Measurements from ENCODE around the gene CATSPERE.
"Not testable (repeated sequence)": the region's sequence is repeated elsewhere in the genome, so short reads cannot be mapped to it uniquely, and the experiment has no call there.

The CATSPERE gene

DNA sequence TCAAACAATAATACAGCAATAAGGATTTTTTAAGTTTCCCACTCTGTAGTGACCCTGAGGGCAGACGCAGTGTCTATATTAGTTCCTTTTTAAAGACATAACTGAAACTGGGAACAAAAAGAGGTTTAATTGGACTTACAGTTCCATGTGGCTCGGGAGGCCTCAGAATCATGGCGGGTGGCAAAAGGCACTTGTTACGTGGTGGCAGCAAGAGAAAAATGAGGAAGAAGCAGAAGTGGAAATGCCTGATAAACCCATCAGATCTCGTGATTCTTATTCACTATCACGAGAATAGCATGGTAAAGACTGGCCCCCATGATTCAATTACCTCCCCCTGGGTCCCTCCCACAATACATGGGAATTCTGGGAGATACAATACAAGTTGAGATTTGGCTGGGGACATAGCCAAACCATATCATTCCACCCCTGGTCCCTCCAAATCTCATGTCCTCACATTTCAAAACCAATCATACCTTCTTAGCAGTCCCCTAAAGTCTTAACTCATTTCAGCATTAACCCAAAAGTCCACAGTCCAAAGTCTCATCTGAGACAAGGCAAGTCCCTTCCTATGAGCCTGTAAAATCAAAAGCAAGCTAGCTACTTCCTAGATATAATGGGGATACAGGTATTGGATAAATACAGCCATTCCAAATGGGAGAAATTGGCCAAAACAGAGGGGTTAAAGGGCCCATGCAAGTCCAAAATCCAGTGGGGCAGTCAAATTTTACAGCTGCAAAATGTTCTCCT, 205.8 kb downstream of the CATSPERE start:
- DNase-seq, result peak; percentile 72

GRCh38 chr1:244667797-244668196, 206.7 kb downstream of the CATSPERE start:
- DNase-seq, result no peak

DNA sequence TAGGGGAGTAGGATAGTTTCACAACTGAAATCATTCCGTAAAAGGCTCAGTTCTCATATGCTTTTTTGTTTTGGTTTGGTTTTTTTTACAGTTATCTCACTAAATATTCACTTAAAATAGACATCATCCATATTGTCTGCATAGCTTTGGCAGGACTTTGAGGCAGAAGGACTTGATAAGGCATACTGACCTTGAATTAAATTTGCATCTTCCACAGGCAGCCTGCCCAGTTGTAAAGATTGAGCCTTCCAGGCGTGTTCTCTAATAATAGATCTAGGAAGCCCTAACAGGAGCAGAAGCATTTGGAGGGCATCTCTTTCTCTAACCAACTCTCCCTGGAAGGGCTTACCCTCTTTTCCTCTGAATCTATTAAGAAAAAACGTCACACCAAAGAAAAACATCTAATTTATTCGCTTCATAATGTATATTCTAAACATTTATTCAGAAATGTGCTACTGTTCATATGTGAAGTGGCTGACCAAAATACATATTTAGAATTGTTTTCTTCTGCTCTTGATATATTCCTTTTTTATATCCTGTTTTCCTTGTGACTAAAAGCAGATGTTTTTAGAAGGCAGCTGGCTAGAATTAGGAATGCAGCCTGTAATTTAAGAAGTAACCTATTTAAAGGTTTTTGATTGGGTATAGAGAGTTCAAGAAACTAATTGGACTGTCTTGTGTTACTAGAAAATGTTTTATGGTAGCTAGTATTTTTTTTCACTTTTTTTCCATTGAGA, 212.0 kb downstream of the CATSPERE start:
- no peak for DNase-seq

DNA sequence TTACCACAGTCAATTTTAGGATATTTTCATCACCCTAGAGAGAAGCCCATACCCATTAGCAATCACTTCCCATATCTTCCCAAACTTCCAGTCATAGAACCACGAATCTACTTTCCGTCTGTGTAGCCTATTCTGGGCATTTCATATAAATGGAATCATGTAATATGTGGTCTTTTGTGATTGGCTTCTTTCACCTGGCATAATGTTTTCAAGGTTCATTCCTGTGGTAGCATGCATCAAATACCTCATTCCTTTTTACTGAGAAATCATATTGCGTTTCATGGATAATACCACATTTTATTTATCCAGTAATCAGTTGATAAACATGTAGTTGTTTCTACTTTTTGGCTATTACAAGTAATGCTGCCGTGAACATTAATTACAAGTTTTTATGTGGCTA, 213.4 kb downstream of the CATSPERE start:
- DNase-seq, result no peak

DNA sequence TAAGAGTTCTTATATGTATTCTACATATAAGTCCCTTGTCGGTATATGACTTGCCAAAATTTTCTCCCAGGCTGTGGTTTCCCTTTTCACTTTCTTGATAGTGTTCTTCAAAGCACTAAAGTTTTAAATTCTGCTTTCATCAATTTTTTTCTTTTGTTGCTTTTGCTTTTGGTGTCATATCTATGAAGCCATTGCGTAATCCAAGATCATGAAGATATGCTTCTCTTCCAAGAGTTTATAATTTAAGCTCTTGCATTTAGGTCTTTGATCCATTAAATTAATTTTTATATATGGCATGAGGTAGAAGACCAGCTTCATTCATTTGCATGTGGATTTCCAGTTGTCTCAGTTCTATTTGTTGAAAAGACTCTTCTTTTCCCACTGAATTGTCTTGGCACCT, 214.1 kb downstream of the CATSPERE start:
- DNase-seq, result no peak

DNA sequence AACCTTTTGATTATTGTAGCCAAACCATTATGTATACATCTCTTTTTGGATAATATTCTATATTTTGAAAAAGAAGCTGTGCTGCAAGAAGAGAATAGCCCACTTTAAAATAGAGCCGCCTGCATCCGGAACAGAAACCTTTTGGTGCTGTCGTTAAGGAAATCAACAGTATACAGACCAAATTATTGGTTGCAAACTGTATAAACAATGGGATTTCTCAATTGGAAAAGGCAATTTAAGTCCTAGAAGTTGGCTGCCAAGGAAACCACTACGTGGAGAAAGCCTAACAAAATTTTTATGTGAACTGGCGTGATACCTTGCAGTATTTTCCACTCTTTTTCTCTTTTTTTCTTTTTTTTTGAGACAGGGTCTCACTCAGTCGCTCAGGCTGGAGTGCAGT, 217.6 kb downstream of the CATSPERE start:
- DNase-seq, result no peak

DNA sequence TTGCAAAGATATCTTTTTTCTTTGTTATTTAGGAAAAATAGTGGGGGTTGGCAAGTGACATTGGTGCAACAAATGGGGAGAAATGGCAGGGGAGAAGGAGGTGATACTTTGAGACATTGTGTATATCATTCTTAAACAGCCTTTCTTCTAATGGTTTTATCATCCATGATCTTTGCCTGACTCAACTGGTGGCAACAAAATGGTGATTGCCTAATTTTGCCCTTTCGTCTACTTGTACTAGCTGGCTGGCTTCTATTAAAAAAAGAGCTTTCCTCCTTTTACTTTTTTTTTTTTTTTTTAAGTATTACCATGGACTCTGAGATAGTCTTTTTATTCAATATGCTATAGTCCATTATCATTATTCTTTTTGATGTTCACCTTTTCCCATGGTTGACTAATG, 219.6 kb downstream of the CATSPERE start:
- DNase-seq, result no peak

- not testable (repeated sequence) for DNase-seq
Measured at GRCh38 chr1:244682087-244682486, 221.0 kb downstream of the CATSPERE start.

Data from inflammatory macrophage treated with lipopolysaccharide for 4 hours (primary cell).